ENCODE results near the gene NUP54.

GRCh38 chr4:76072760-76073159, 75.4 kb downstream of the NUP54 start:
- TF ChIP-seq CEBPB (tag; IDR thresholded peaks at IDR 0.05) (no peak), ZNF311 (CRISPR knock-in tag; IDR thresholded peaks at IDR 0.05) (no peak), HMGXB4 (CRISPR knock-in tag; IDR thresholded peaks at IDR 0.05) (no peak), CTCF (IDR thresholded peaks at IDR 0.05 in 2 of 3, conservative IDR thresholded peaks at IDR 0.05 in 1 of 3; ENCODE audit: insufficient read depth in 2 of 3, low read depth in 1 of 3, low read length in 3 of 3) (no peak), SNAPC5 (CRISPR knock-in tag; IDR thresholded peaks at IDR 0.05) (no peak)

Measured in K562 (cell line).